Hepatocyte (in vitro differentiated cells): Measurements from ENCODE around the gene ATOH8. TPM values are rescaled to one million over a fixed set of nuclear protein-coding genes. Genes with fewer than 3 reads are reported as not detected.

Experiments
- DNase-seq: peaks from one replicate; pipeline ENCODE4 v3.0.0-alpha.2; 2016; ENCODE audit warnings: low spot score
- H2AFZ ChIP-seq: fragments of 200-600 bp; sonication (generic); 2 replicates; pipeline ENCODE4 v1.6.0; 2016; ENCODE audit warnings: antibody characterized with exemption, mild to moderate bottlenecking
- H3K27ac ChIP-seq: fragments of 200-600 bp; sonication (generic); 2 replicates; pipeline ENCODE4 v1.5.1; 2016; ENCODE audit warnings: mild to moderate bottlenecking
- H3K27me3 ChIP-seq: fragments of 200-600 bp; sonication (generic); 2 replicates; pipeline ENCODE4 v1.6.1; 2016
- H3K36me3 ChIP-seq: fragments of 200-600 bp; sonication (generic); replicated peaks from 2 replicates; pipeline ENCODE4 v1.5.1; 2016; ENCODE audit warnings: low read depth; ENCODE audit not compliant: insufficient read depth
- H3K4me1 ChIP-seq: fragments of 200-600 bp; sonication (generic); 2 replicates; pipeline ENCODE4 v1.5.1; 2016; ENCODE audit warnings: mild to moderate bottlenecking, moderate library complexity; ENCODE audit not compliant: insufficient read depth
- H3K4me2 ChIP-seq: fragments of 200-600 bp; sonication (generic); 2 replicates; pipeline ENCODE4 v1.6.0; 2016
- H3K4me3 ChIP-seq: fragments of 200-600 bp; sonication (generic); 2 replicates; pipeline ENCODE4 v1.5.1; 2016; ENCODE audit warnings: mild to moderate bottlenecking
- H3K79me2 ChIP-seq: fragments of 200-600 bp; sonication (generic); 2 replicates; pipeline ENCODE4 v1.6.0; 2017; ENCODE audit warnings: mild to moderate bottlenecking
- H3K9me2 ChIP-seq: fragments of 200-600 bp; sonication (generic); replicated peaks from 2 replicates; pipeline ENCODE4 v1.6.0; 2017; ENCODE audit warnings: mild to moderate bottlenecking; ENCODE audit not compliant: insufficient read depth
- H3K9me3 ChIP-seq: fragments of 200-600 bp; sonication (generic); 2 replicates; pipeline ENCODE4 v1.5.1; 2016; ENCODE audit warnings: low read depth, mild to moderate bottlenecking
- H4K20me1 ChIP-seq: fragments of 200-600 bp; sonication (generic); 2 replicates; pipeline ENCODE4 v1.6.0; 2016; ENCODE audit warnings: mild to moderate bottlenecking; ENCODE audit not compliant: insufficient read depth, poor library complexity, severe bottlenecking
- CTCF ChIP-seq: fragments of 200-600 bp; sonication (generic); IDR thresholded peaks from 2 replicates; pipeline ENCODE4 v1.5.1; 2016; ENCODE audit warnings: antibody characterized with exemption, mild to moderate bottlenecking; ENCODE audit not compliant: poor library complexity
- EZH2 ChIP-seq: fragments of 200-600 bp; sonication (generic); IDR thresholded peaks from 2 replicates; pipeline ENCODE4 v1.6.1; 2016; ENCODE audit warnings: antibody characterized with exemption, mild to moderate bottlenecking, borderline replicate concordance
- EZH2phosphoT487 ChIP-seq: fragments of 200-600 bp; sonication (generic); IDR thresholded peaks from one replicate; pipeline ENCODE4 v1.6.1; 2018; ENCODE audit warnings: antibody characterized with exemption, mild to moderate bottlenecking, low read depth, moderate library complexity; ENCODE audit not compliant: unreplicated experiment, severe bottlenecking
- WGBS: methylation state at CpG from one replicate; pipeline ENCODE4 v1.1.6; 2016; ENCODE audit warnings: low lambda C conversion rate; ENCODE audit errors: missing lambda C conversion rate; 5-methylcytosine and 5-hydroxymethylcytosine counted together
- polyA plus RNA-seq: library from polyadenylated mRNA; unstranded; fragments of >200 nt; fragmentation: Nextera tagmentation; extraction: Ambion mirVana; gene quantifications from 2 replicates; pipeline ENCODE4 v1.2.1, GENCODE V29; 2016
- total RNA-seq: library from RNA; depleted of rRNA; stranded (reverse); fragments of >200 nt; gene quantifications from 2 replicates; pipeline ENCODE4 v1.2.3, GENCODE V29; 2014

Gene ATOH8
- total and polyA plus RNA-seq, 2 experiments from 2014 or later, result 1.3 to 2.0 TPM

DNA sequence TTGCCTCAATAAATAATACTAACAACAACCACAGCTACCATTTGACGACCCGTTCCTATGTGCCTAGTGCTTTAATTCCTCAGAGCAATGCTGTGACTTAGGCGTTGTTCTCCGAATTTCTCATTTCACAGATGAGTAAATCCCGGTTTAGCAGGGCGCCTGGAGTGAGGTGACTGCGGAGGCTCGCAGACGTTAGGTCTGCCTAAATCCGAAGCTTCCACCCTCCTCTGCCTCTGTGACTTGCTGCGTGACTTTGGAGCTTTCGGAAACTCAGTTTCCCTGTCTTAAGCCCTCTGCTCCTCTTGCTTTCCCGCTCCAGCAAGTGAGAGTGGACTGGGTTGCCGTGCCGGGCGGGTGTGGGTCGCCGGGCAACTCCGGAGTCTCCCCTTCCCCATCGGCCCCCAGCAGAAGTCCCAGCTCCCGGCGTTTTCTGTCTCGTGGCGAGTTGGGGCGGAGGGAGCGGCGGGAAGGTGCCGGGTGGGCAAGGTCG, 711 bp upstream of the ATOH8 start:
- no peak for DNase-seq
- no peaks in the 10 kb centered on the region for H3K9me2 ChIP-seq
- peaks cover 16% of the 10 kb centered on the region for H3K4me1 ChIP-seq
- H3K9me3 ChIP-seq, result no peaks in the 10 kb centered on the region
- H3K4me2 ChIP-seq, result peak overlapping the region; percentile 99
- no peak overlapping the region for H3K27ac ChIP-seq
- H3K27me3 ChIP-seq, result peaks cover 51% of the 10 kb centered on the region
- peak overlapping the region; percentile 28 for H2AFZ ChIP-seq
- TF ChIP-seq CTCF, result no peak
- peak; percentile 89 for TF ChIP-seq EZH2
- no peaks in the 10 kb centered on the region for H3K36me3 ChIP-seq
- H4K20me1 ChIP-seq, result no peaks in the 10 kb centered on the region
- 11% methylated on average over 28 of the region's 29 CpGs for WGBS
- peaks cover 13% of the 10 kb centered on the region for H3K79me2 ChIP-seq
- peak overlapping the region; percentile 70 for H3K4me3 ChIP-seq

DNA sequence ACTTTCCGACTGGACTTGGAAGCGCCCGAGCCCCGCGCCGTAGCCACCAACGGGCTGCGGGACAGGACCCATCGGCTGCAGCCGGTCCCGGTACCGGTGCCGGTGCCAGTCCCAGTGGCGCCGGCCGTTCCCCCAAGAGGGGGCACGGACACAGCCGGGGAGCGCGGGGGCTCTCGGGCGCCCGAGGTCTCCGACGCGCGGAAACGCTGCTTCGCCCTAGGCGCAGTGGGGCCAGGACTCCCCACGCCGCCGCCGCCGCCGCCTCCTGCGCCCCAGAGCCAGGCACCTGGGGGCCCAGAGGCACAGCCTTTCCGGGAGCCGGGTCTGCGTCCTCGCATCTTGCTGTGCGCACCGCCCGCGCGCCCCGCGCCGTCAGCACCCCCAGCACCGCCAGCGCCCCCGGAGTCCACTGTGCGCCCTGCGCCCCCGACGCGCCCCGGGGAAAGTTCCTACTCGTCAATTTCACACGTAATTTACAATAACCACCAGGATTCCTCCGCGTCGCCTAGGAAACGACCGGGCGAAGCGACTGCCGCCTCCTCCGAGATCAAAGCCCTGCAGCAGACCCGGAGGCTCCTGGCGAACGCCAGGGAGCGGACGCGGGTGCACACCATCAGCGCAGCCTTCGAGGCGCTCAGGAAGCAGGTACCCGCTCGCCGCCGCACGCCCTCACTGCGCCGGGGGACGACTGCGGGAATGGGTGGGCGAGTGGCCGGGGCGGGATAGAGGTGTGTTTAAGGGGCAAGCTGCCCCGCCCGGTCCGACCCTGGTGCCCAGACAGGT, 713 bp downstream of the ATOH8 start:
- H3K36me3 ChIP-seq, result no peaks in the 10 kb centered on the region
- no peaks in the 10 kb centered on the region for H3K9me3 ChIP-seq
- peaks cover 16% of the 10 kb centered on the region for H3K4me1 ChIP-seq
- H3K4me2 ChIP-seq, result peak overlapping the region; percentile 99
- H3K9me2 ChIP-seq, result no peaks in the 10 kb centered on the region
- WGBS, result under 1% methylated on average over 73 of the region's 93 CpGs
- peaks cover 51% of the 10 kb centered on the region for H3K27me3 ChIP-seq
- DNase-seq, result peak; percentile 72
- H2AFZ ChIP-seq, result peak overlapping the region; percentile 73
- peak overlapping the region; percentile 4 for H3K27ac ChIP-seq
- no peaks in the 10 kb centered on the region for H4K20me1 ChIP-seq
- TF ChIP-seq EZH2, result no peak
- no peak for TF ChIP-seq EZH2phosphoT487
- no peak for TF ChIP-seq CTCF
- peaks cover 13% of the 10 kb centered on the region for H3K79me2 ChIP-seq
- peak overlapping the region; percentile 70 for H3K4me3 ChIP-seq

GRCh38 chr2:85755122-85756027, 1.6 kb downstream of the ATOH8 start:
- Histone ChIP-seq H3K4me3 (peak overlapping the region; percentile 70), H2AFZ (no peak overlapping the region), H3K9me3 (no peaks in the 10 kb centered on the region), H3K27ac (no peak overlapping the region), H3K4me2 (peak overlapping the region; percentile 99), H4K20me1 (no peaks in the 10 kb centered on the region), H3K27me3 (peaks cover 51% of the 10 kb centered on the region), H3K36me3 (no peaks in the 10 kb centered on the region), H3K4me1 (peaks cover 16% of the 10 kb centered on the region), H3K79me2 (peaks cover 13% of the 10 kb centered on the region), H3K9me2 (no peaks in the 10 kb centered on the region)
- no peak for TF ChIP-seq CTCF
- TF ChIP-seq EZH2, result no peak
- no peak for TF ChIP-seq EZH2phosphoT487
- 3% methylated on average over 33 of the region's 33 CpGs for whole genome bisulfite sequencing
- DNase-seq, result no peak
